Epithelial cell of proximal tubule (primary cell): Measurements from ENCODE around the gene GPC5. TPM values are rescaled to one million over a fixed set of nuclear protein-coding genes. Genes with fewer than 3 reads are reported as not detected.
"Not testable (repeated sequence)": the region's sequence is repeated elsewhere in the genome, so short reads cannot be mapped to it uniquely, and the experiment has no call there.

Experiments used
- DNase-seq: peaks from one replicate; pipeline ENCODE4 v3.0.0-alpha.2; 2011; ENCODE audit warnings: low read depth
- H3K4me3 ChIP-seq: 2 replicates; pipeline ENCODE4 v1.5.1; 2011; ENCODE audit warnings: low read depth, mild to moderate bottlenecking, low read length
- total RNA-seq: library from RNA; depleted of rRNA; stranded (reverse); fragments of >200 nt; gene quantifications from 2 replicates; pipeline ENCODE4 v1.2.3, GENCODE V29; 2015
- TF ChIP-seq, protein P1 (sequence below): conservative IDR thresholded peaks from 2 replicates; pipeline ENCODE4 v1.5.1; 2012; ENCODE audit warnings: low read depth, mild to moderate bottlenecking, low read length

GPC5 gene
- total RNA-seq, 1 donor from 2014 or later = not detected

DNA sequence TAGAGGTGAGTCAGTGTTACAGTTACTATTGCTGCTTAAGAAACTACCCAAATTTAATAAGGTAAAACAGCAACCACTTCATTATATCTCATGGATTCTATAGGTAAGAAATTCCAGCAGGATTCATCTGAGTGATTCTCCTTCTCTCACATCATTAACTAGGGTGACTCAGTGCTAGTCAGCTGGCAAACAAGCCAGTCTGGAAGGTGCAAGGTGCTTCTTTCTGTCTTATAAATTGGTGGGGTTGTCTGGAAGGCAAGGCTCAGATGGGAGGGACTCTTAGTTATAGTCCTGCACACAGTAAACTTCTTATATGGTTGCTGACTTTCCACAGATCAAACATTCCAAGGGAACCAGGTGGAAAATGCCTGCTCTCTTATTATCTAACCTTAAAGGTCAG is 484.5 kb downstream of the GPC5 start:
- H3K4me3 ChIP-seq = no peak overlapping the region
- DNase-seq = no peak

DNA sequence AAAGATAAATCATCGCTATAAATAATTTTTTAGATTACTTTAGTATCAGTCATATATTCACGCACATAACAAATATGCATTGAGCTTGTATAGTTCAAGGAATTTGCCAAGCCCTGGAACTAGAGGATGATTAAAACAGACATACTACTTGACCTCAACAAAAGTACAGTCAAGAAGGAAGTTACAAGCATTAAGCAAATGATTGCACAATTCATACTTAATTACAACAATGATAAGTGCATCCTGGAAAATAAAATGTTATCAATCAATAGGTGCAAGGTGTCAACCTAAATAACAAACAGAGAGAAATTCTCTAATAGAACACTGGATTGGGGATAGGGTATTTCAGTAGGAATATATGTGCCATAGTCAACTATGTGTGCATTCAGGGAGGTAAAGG is 491.2 kb downstream of the GPC5 start:
- no peak overlapping the region for H3K4me3 ChIP-seq
- TF ChIP-seq, protein P1, sequence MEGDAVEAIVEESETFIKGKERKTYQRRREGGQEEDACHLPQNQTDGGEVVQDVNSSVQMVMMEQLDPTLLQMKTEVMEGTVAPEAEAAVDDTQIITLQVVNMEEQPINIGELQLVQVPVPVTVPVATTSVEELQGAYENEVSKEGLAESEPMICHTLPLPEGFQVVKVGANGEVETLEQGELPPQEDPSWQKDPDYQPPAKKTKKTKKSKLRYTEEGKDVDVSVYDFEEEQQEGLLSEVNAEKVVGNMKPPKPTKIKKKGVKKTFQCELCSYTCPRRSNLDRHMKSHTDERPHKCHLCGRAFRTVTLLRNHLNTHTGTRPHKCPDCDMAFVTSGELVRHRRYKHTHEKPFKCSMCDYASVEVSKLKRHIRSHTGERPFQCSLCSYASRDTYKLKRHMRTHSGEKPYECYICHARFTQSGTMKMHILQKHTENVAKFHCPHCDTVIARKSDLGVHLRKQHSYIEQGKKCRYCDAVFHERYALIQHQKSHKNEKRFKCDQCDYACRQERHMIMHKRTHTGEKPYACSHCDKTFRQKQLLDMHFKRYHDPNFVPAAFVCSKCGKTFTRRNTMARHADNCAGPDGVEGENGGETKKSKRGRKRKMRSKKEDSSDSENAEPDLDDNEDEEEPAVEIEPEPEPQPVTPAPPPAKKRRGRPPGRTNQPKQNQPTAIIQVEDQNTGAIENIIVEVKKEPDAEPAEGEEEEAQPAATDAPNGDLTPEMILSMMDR = no peak
- DNase-seq = no peak

More for the DNA sequence above, 484.5 kb downstream of the GPC5 start:
- TF ChIP-seq, protein P1 = no peak

DNA sequence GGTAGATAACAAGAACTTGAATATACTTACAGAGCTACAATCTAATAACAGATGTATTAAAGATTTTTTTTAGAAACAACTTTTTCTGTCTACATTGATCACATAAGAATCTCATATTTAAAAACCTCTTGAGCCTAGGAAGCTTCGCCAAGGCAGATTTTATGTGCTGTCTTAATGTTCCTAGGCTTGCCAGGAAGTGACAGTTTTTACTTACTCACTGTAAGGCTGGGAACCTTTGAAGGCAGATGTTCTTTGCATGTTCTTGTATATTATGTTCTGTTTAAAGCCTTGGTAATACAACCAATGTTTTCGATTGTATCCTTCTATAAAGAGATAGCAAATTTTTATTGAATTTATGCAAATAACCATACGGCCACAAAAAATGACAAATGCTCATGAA is 492.7 kb downstream of the GPC5 start:
- no peak for DNase-seq
- TF ChIP-seq, protein P1 = no peak
- no peak overlapping the region for H3K4me3 ChIP-seq

DNA sequence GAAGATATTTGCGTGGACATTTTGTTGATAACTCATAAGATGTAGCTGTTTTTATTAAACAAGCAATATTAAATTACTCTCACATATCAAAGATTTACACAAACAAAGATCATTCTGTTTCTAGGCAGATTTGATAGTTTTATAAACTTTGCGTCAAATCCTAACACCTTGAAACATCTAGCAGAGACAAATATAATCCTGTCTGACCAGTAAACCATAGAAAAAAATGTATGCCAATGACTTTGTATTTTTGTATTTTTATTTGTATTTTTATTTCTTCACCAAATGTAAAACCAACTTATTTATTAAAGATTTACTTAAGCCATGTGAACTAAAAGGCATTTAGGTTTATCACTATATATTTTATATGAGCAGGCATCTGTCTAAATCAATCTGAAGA is 494.6 kb downstream of the GPC5 start:
- no peak overlapping the region for H3K4me3 ChIP-seq
- no peak for DNase-seq
- TF ChIP-seq, protein P1 = no peak

DNA sequence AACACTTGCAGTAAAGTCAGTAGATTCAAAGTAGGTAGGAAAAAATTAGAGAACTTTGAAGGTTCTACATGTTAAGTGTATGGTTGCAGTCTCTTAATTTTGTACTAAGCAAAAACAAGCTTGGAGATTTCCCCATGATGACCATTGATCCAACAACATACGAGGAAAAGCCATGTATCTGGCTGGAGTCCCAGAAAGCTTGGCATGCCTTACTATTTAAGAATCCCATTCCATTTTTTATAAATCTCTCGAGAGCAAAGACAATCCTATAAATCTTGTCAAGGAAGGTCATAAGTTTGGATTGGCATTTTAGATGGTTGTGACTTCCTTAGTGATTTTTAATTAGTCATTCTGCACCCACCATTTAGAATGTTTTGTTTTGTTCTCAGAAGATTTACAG is 495.9 kb downstream of the GPC5 start:
- no peak overlapping the region for H3K4me3 ChIP-seq
- DNase-seq = no peak
- TF ChIP-seq, protein P1 = no peak

DNA sequence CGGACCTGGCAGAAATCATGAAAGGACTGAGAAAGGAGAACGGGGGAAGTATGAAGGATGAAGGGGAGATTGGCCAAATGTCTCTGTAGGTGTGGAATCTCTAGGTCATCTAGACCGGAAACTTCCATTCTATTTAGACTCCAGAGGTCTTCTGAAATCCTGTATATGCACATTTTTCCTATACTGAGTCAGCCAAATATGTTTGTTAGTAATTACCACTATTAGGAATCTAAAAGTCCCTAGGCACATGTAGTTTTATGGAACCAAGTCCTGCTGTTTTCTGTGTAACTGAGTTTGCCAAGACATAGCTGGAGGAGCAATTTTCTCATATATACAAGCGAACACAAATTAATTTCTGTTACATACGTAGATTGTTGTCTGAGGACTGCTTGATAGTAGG is 498.1 kb downstream of the GPC5 start:
- no peak overlapping the region for H3K4me3 ChIP-seq
- TF ChIP-seq, protein P1 = no peak
- DNase-seq = no peak

DNA sequence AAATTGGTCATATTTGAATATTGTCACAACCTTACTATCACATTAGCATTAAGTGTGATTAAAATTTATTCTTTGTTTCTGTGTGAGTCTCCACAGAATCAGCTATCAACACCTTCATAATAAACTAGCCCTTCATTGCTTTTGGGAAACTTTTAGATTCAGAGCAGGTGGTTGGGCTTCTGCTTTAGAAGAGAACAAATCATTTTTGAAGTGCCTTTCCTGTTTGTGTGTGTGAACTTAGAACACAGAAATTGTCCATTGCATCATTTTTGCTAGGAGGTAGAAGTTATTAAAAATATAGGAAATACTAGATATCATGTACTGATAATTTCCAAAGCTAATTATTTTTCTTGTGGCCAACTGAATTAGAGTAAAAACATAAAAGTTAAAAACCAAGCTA is 500.6 kb downstream of the GPC5 start:
- not testable (repeated sequence) for DNase-seq, H3K4me3 ChIP-seq

DNA sequence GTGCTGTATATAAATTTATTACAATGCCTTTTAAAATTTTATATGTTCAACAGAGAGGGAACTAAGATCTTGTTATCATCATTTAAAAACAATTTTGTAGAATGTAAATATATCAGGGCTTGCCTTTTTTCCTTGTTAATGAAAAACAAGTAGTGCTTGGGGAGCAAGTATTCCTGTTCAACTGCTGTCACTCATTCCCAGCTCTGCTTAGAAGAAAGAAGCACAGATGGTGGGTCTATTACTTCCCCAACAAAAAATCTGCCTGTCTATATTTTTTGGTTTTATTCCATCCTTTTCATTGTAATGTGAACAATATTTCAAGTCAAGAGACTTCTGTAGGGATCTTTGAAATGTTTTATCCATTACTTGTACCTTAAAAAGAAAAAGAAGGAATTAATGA is 503.9 kb downstream of the GPC5 start:
- no peak for DNase-seq
- H3K4me3 ChIP-seq = no peak overlapping the region
- TF ChIP-seq, protein P1 = no peak
